HCT116 (cell line): Measurements from ENCODE around the gene ZNF423.

Experiments used
- CEBPB ChIP-seq: IDR thresholded peaks from 2 replicates; pipeline ENCODE4 v1.6.1; 2012; ENCODE audit warnings: low read depth
- EGR1 ChIP-seq: IDR thresholded peaks from 2 replicates; pipeline ENCODE4 v1.6.1; 2012; ENCODE audit warnings: low read depth
- ELF1 ChIP-seq: IDR thresholded peaks from 2 replicates; pipeline ENCODE4 v1.6.1; 2012; ENCODE audit warnings: low read depth, borderline replicate concordance
- EZH2 ChIP-seq: fragments of 200-600 bp; sonication (generic); IDR thresholded peaks from 2 replicates; pipeline ENCODE4 v1.6.1; 2017; ENCODE audit warnings: antibody characterized with exemption, mixed run types
- JUND ChIP-seq: IDR thresholded peaks from 2 replicates; pipeline ENCODE4 v1.6.1; 2012
- POLR2A ChIP-seq: IDR thresholded peaks from 2 replicates; pipeline ENCODE4 v1.7.0; 2011; ENCODE audit warnings: borderline replicate concordance; ENCODE audit not compliant: insufficient read depth, insufficient read length; ENCODE audit errors: extremely low read depth
- POLR2AphosphoS5 ChIP-seq: IDR thresholded peaks from 2 replicates; pipeline ENCODE4 v1.6.1; 2011; ENCODE audit warnings: mild to moderate bottlenecking, low read depth, low read length, moderate library complexity
- SP1 ChIP-seq: IDR thresholded peaks from 2 replicates; pipeline ENCODE4 v1.6.1; 2012; ENCODE audit warnings: low read depth
- YY1 ChIP-seq: IDR thresholded peaks from 2 replicates; pipeline ENCODE4 v1.6.1; 2011; ENCODE audit warnings: low read length, low read depth, moderate library complexity, mild to moderate bottlenecking; ENCODE audit not compliant: insufficient replicate concordance; ENCODE audit errors: extremely low read depth
- TF ChIP-seq, protein P1 (sequence below), 3 experiments: fragments of 200-600 bp in 1 of 3; sonication (generic) in 1 of 3; IDR thresholded peaks in 2 of 3; conservative IDR thresholded peaks in 1 of 3; 2 replicates each; pipeline ENCODE4 v1.5.1; 2012 to 2017; ENCODE audit warnings: low read depth in 2 of 3, low read length in 2 of 3, antibody characterized with exemption in 1 of 3, borderline replicate concordance in 1 of 3, control low read depth in 1 of 3, mild to moderate bottlenecking in 1 of 3, mixed read lengths in 1 of 3, mixed run types in 1 of 3, moderate library complexity in 1 of 3; ENCODE audit not compliant: insufficient read depth in 1 of 3
- TF ChIP-seq, protein P2 (sequence below): IDR thresholded peaks from 2 replicates; pipeline ENCODE4 v1.6.1; 2012; ENCODE audit warnings: low read depth
- TF ChIP-seq, protein P3 (sequence below): IDR thresholded peaks from 2 replicates; pipeline ENCODE4 v1.6.1; 2011; ENCODE audit warnings: mild to moderate bottlenecking, low read length, moderate library complexity; ENCODE audit not compliant: insufficient replicate concordance; ENCODE audit errors: extremely low read depth
- TF ChIP-seq, protein P4 (sequence below): IDR thresholded peaks from 2 replicates; pipeline ENCODE4 v1.6.1; 2012

DNA sequence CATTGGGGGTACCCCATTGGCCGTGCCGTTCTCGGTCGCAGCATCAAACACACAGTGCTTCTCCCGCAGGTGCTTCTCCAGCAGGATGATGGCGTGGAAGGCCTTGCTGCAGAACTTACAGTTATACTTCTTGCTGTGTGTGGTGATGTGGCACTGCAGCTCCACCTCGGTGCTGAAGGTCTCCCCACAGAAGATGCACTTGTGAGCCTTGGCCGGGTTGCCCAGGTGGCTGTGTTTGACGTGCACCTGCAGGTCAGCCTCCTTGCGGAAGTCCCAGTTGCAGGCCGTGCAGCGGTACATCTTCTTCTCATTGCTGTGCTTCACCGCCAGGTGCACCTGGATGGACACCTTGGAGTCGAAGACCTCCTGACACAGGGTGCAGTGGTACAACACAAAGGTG, 219.3 kb downstream of the ZNF423 start:
- TF ChIP-seq, protein P1, sequence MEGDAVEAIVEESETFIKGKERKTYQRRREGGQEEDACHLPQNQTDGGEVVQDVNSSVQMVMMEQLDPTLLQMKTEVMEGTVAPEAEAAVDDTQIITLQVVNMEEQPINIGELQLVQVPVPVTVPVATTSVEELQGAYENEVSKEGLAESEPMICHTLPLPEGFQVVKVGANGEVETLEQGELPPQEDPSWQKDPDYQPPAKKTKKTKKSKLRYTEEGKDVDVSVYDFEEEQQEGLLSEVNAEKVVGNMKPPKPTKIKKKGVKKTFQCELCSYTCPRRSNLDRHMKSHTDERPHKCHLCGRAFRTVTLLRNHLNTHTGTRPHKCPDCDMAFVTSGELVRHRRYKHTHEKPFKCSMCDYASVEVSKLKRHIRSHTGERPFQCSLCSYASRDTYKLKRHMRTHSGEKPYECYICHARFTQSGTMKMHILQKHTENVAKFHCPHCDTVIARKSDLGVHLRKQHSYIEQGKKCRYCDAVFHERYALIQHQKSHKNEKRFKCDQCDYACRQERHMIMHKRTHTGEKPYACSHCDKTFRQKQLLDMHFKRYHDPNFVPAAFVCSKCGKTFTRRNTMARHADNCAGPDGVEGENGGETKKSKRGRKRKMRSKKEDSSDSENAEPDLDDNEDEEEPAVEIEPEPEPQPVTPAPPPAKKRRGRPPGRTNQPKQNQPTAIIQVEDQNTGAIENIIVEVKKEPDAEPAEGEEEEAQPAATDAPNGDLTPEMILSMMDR (IDR thresholded peaks at IDR 0.05 in 2 of 3, conservative IDR thresholded peaks at IDR 0.05 in 1 of 3; ENCODE audit: borderline replicate concordance in 1 of 3, insufficient read depth in 1 of 3, low read depth in 2 of 3, low read length in 2 of 3) = no peak
- TF ChIP-seq POLR2A = no peak
- no peak for TF ChIP-seq ELF1
- no peak for TF ChIP-seq YY1
- no peak for TF ChIP-seq EZH2
- TF ChIP-seq, protein P2, sequence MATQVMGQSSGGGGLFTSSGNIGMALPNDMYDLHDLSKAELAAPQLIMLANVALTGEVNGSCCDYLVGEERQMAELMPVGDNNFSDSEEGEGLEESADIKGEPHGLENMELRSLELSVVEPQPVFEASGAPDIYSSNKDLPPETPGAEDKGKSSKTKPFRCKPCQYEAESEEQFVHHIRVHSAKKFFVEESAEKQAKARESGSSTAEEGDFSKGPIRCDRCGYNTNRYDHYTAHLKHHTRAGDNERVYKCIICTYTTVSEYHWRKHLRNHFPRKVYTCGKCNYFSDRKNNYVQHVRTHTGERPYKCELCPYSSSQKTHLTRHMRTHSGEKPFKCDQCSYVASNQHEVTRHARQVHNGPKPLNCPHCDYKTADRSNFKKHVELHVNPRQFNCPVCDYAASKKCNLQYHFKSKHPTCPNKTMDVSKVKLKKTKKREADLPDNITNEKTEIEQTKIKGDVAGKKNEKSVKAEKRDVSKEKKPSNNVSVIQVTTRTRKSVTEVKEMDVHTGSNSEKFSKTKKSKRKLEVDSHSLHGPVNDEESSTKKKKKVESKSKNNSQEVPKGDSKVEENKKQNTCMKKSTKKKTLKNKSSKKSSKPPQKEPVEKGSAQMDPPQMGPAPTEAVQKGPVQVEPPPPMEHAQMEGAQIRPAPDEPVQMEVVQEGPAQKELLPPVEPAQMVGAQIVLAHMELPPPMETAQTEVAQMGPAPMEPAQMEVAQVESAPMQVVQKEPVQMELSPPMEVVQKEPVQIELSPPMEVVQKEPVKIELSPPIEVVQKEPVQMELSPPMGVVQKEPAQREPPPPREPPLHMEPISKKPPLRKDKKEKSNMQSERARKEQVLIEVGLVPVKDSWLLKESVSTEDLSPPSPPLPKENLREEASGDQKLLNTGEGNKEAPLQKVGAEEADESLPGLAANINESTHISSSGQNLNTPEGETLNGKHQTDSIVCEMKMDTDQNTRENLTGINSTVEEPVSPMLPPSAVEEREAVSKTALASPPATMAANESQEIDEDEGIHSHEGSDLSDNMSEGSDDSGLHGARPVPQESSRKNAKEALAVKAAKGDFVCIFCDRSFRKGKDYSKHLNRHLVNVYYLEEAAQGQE = no peak
- TF ChIP-seq, protein P3, sequence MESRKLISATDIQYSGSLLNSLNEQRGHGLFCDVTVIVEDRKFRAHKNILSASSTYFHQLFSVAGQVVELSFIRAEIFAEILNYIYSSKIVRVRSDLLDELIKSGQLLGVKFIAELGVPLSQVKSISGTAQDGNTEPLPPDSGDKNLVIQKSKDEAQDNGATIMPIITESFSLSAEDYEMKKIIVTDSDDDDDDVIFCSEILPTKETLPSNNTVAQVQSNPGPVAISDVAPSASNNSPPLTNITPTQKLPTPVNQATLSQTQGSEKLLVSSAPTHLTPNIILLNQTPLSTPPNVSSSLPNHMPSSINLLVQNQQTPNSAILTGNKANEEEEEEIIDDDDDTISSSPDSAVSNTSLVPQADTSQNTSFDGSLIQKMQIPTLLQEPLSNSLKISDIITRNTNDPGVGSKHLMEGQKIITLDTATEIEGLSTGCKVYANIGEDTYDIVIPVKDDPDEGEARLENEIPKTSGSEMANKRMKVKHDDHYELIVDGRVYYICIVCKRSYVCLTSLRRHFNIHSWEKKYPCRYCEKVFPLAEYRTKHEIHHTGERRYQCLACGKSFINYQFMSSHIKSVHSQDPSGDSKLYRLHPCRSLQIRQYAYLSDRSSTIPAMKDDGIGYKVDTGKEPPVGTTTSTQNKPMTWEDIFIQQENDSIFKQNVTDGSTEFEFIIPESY = no peak
- TF ChIP-seq, protein P4, sequence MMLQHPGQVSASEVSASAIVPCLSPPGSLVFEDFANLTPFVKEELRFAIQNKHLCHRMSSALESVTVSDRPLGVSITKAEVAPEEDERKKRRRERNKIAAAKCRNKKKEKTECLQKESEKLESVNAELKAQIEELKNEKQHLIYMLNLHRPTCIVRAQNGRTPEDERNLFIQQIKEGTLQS = no peak
- no peak for TF ChIP-seq SP1
- no peak for TF ChIP-seq JUND
- TF ChIP-seq POLR2AphosphoS5 = no peak
- TF ChIP-seq CEBPB = no peak
- no peak for TF ChIP-seq EGR1
